GM19452 (cell line): ENCODE results near the gene PID1.
"Not testable (repeated sequence)": the region's sequence is repeated elsewhere in the genome, so short reads cannot be mapped to it uniquely, and the experiment has no call there.

Experiments used
- ATAC-seq: cut with Tn5 transposase; IDR thresholded peaks from one replicate; pipeline ENCODE4 v1.9.1; 2021; ENCODE audit not compliant: unreplicated experiment

Gene PID1

GRCh38 chr2:229084447-229084846 lies 186.6 kb downstream of the PID1 start:
- no peak for ATAC-seq

GRCh38 chr2:229083606-229084340 lies 187.3 kb downstream of the PID1 start:
- no peak for ATAC-seq

GRCh38 chr2:229081411-229081810 lies 189.7 kb downstream of the PID1 start:
- no peak for ATAC-seq

- ATAC-seq, result no peak
Measured at GRCh38 chr2:229080172-229080571, 190.9 kb downstream of the PID1 start.

GRCh38 chr2:229076886-229077285 lies 194.2 kb downstream of the PID1 start:
- ATAC-seq, result not testable (repeated sequence)

- ATAC-seq, result no peak
Measured at GRCh38 chr2:229073935-229074334, 197.2 kb downstream of the PID1 start.

- no peak for ATAC-seq
Measured at GRCh38 chr2:229071292-229071976, 199.7 kb downstream of the PID1 start.

GRCh38 chr2:229066121-229066715 lies 204.9 kb downstream of the PID1 start:
- ATAC-seq, result no peak

GRCh38 chr2:229064749-229065148 lies 206.3 kb downstream of the PID1 start:
- ATAC-seq, result no peak

GRCh38 chr2:229060147-229060546 lies 210.9 kb downstream of the PID1 start:
- no peak for ATAC-seq

GRCh38 chr2:229059331-229060033 lies 211.6 kb downstream of the PID1 start:
- ATAC-seq, result no peak

GRCh38 chr2:229057976-229058553 lies 213.0 kb downstream of the PID1 start:
- no peak for ATAC-seq

- no peak for ATAC-seq
Measured at GRCh38 chr2:229054311-229054710, 216.8 kb downstream of the PID1 start.

GRCh38 chr2:229051798-229052197 lies 219.3 kb downstream of the PID1 start:
- ATAC-seq, result no peak

GRCh38 chr2:229050133-229050532 lies 221.0 kb downstream of the PID1 start:
- ATAC-seq, result no peak

- ATAC-seq, result no peak
Measured at GRCh38 chr2:229048134-229048533, 223.0 kb downstream of the PID1 start.

GRCh38 chr2:229045671-229046070 lies 225.4 kb downstream of the PID1 start:
- ATAC-seq, result no peak

- no peak for ATAC-seq
Measured at GRCh38 chr2:229044581-229044980, 226.5 kb downstream of the PID1 start.

GRCh38 chr2:229043681-229044080 lies 227.4 kb downstream of the PID1 start:
- ATAC-seq, result no peak

- no peak for ATAC-seq
Measured at GRCh38 chr2:229042349-229042748, 228.7 kb downstream of the PID1 start.

- no peak for ATAC-seq
Measured at GRCh38 chr2:229041691-229042090, 229.4 kb downstream of the PID1 start.
